Ishikawa (cell line): ENCODE results near the gene LRBA.

ENCODE experiments used
- CEBPB ChIP-seq: IDR thresholded peaks from 2 replicates; pipeline ENCODE4 v1.6.1; 2012
- CREB1 ChIP-seq: IDR thresholded peaks from 2 replicates; pipeline ENCODE4 v1.6.1; 2012; ENCODE audit warnings: low read depth
- EGR1 ChIP-seq: IDR thresholded peaks from 2 replicates; pipeline ENCODE4 v1.6.1; 2012
- EP300 ChIP-seq: IDR thresholded peaks from 2 replicates; pipeline ENCODE4 v1.6.1; 2012; ENCODE audit warnings: borderline replicate concordance
- NFIC ChIP-seq: IDR thresholded peaks from 2 replicates; pipeline ENCODE4 v1.6.1; 2012
- RAD21 ChIP-seq: IDR thresholded peaks from 2 replicates; pipeline ENCODE4 v1.6.1; 2012; ENCODE audit warnings: low read depth
- TAF1 ChIP-seq: IDR thresholded peaks from 2 replicates; pipeline ENCODE4 v1.6.1; 2012; ENCODE audit warnings: low read depth, mild to moderate bottlenecking
- TCF12 ChIP-seq: IDR thresholded peaks from 2 replicates; pipeline ENCODE4 v1.6.1; 2012; ENCODE audit warnings: low read depth
- TEAD4 ChIP-seq: IDR thresholded peaks from 2 replicates; pipeline ENCODE4 v1.6.1; 2012
- YY1 ChIP-seq: IDR thresholded peaks from 2 replicates; pipeline ENCODE4 v1.6.1; 2012; ENCODE audit warnings: low read depth
- TF ChIP-seq, protein P1 (sequence below): IDR thresholded peaks from 2 replicates; pipeline ENCODE4 v1.6.1; 2012; ENCODE audit warnings: low read depth, mild to moderate bottlenecking
- TF ChIP-seq, protein P2 (sequence below): IDR thresholded peaks from 2 replicates; pipeline ENCODE4 v1.6.1; 2012
- TF ChIP-seq, protein P3 (sequence below): IDR thresholded peaks from 2 replicates; pipeline ENCODE4 v1.6.1; 2012

DNA sequence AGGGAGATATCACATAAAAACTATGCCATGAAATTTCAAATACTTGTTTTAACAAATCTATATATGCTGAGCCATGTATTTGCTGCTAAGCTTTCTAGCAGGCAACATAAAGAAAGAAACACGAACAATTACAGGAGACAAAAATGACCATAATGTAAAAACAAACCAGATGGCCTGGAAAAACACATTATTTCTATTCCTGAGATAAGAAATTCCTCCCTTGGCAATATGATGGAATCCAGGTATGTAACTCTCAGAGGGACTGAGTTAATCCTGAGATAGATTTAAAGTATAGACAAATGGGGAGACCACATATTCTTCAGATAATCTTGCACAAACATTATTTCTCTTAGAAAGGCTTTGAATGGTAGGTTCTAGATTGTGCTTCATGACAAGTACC, 657.3 kb downstream of the LRBA start:
- TF ChIP-seq, protein P1, sequence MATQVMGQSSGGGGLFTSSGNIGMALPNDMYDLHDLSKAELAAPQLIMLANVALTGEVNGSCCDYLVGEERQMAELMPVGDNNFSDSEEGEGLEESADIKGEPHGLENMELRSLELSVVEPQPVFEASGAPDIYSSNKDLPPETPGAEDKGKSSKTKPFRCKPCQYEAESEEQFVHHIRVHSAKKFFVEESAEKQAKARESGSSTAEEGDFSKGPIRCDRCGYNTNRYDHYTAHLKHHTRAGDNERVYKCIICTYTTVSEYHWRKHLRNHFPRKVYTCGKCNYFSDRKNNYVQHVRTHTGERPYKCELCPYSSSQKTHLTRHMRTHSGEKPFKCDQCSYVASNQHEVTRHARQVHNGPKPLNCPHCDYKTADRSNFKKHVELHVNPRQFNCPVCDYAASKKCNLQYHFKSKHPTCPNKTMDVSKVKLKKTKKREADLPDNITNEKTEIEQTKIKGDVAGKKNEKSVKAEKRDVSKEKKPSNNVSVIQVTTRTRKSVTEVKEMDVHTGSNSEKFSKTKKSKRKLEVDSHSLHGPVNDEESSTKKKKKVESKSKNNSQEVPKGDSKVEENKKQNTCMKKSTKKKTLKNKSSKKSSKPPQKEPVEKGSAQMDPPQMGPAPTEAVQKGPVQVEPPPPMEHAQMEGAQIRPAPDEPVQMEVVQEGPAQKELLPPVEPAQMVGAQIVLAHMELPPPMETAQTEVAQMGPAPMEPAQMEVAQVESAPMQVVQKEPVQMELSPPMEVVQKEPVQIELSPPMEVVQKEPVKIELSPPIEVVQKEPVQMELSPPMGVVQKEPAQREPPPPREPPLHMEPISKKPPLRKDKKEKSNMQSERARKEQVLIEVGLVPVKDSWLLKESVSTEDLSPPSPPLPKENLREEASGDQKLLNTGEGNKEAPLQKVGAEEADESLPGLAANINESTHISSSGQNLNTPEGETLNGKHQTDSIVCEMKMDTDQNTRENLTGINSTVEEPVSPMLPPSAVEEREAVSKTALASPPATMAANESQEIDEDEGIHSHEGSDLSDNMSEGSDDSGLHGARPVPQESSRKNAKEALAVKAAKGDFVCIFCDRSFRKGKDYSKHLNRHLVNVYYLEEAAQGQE = no peak
- TF ChIP-seq EP300 = no peak
- TF ChIP-seq YY1 = no peak
- TF ChIP-seq, protein P2, sequence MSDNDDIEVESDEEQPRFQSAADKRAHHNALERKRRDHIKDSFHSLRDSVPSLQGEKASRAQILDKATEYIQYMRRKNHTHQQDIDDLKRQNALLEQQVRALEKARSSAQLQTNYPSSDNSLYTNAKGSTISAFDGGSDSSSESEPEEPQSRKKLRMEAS = no peak
- TF ChIP-seq, protein P3, sequence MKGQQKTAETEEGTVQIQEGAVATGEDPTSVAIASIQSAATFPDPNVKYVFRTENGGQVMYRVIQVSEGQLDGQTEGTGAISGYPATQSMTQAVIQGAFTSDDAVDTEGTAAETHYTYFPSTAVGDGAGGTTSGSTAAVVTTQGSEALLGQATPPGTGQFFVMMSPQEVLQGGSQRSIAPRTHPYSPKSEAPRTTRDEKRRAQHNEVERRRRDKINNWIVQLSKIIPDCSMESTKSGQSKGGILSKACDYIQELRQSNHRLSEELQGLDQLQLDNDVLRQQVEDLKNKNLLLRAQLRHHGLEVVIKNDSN = no peak
- TF ChIP-seq NFIC = no peak
- TF ChIP-seq TCF12 = no peak
- TF ChIP-seq TEAD4 = no peak
- TF ChIP-seq EGR1 = no peak
- no peak for TF ChIP-seq CREB1
- no peak for TF ChIP-seq TAF1
- no peak for TF ChIP-seq CEBPB
- TF ChIP-seq RAD21 = no peak
